Measurements from ENCODE around the gene BSN.

DNA sequence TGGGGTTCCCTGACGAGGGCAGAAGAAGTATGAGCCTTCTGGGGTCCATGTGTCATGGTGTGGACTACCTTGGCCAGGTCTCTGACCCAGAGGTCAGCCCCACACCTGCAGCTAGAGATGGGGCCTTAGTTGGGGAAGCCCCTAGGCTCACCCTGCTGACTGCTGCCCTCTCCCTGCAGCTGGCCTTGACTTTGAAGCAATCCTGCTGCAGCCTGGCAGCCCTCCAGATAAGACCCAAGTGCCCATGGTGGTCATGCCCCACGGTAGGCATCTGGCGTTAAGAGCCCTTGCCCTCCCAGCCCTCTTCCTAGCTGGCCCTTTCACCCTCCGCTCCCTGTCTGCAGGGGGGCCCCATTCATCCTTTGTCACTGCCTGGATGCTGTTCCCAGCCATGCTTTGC is 127.3 kb downstream of the BSN start:
- no peak for TF ChIP-seq POLR2A (IDR thresholded peaks at IDR 0.05)
- TF ChIP-seq, protein P1, sequence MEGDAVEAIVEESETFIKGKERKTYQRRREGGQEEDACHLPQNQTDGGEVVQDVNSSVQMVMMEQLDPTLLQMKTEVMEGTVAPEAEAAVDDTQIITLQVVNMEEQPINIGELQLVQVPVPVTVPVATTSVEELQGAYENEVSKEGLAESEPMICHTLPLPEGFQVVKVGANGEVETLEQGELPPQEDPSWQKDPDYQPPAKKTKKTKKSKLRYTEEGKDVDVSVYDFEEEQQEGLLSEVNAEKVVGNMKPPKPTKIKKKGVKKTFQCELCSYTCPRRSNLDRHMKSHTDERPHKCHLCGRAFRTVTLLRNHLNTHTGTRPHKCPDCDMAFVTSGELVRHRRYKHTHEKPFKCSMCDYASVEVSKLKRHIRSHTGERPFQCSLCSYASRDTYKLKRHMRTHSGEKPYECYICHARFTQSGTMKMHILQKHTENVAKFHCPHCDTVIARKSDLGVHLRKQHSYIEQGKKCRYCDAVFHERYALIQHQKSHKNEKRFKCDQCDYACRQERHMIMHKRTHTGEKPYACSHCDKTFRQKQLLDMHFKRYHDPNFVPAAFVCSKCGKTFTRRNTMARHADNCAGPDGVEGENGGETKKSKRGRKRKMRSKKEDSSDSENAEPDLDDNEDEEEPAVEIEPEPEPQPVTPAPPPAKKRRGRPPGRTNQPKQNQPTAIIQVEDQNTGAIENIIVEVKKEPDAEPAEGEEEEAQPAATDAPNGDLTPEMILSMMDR (IDR thresholded peaks at IDR 0.05) = no peak

All from heart left ventricle (tissue), 13 donors.